Stimulated activated CD8-positive, alpha-beta memory T cell treated with anti-CD3 and anti-CD28 coated beads, Interleukin-15, amount 100 ng/mL, for 24 hours (primary cell): ENCODE measurements around the gene CFAP43.
"Not testable (repeated sequence)": the region's sequence is repeated elsewhere in the genome, so short reads cannot be mapped to it uniquely, and the experiment has no call there.

Experiments used
- DNase-seq: peaks from one replicate; pipeline ENCODE4 v3.0.0-alpha.2; 2020; ENCODE audit warnings: low read depth

The CFAP43 gene

GRCh38 chr10:104218751-104219150 lies 13.4 kb downstream of the CFAP43 start:
- DNase-seq, result no peak

GRCh38 chr10:104216631-104217030 lies 15.5 kb downstream of the CFAP43 start:
- DNase-seq, result no peak

- no peak for DNase-seq
Measured at GRCh38 chr10:104209575-104210198, 22.5 kb downstream of the CFAP43 start.

DNA sequence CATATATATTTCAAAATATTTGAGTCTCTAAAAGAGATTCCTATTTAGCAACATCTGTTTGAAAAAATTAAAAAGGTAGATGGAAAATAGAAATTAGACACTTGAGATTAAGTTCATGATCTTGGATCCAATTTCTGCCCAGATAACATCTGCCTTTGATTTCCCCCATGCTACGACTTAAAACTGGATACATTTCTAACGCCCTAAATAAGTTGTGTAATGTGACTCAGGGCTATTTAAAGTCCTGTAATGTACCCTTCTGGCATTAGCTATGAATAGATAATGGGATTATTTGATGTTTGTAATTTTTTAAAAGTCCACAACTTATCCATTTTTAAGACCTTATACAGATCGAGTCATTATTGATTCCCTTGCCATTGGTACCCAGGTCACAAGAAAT lies 23.4 kb downstream of the CFAP43 start:
- DNase-seq, result no peak

- DNase-seq, result no peak
Measured at GRCh38 chr10:104202231-104202630, 29.9 kb downstream of the CFAP43 start.

- no peak for DNase-seq
Measured at GRCh38 chr10:104201636-104202035, 30.5 kb downstream of the CFAP43 start.

- DNase-seq, result no peak
Measured at GRCh38 chr10:104199567-104199966, 32.6 kb downstream of the CFAP43 start.

DNA sequence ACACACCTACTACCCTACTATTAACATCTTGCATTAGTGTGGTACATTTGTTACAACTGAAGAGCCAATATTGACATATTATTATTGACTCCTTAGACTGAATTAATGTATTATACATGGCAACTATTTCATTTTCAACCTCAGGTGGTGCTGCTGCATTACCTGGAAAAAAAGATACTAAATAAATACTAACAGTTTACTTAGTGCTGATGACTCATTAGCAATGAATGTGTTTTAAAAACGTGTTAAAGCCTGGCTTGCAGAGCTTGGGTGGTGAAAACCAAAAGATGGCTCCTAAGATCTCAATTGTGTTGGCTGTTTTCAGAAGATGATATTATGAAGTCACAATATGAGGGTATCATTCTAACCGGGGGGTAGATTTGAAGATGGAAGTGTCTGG lies 34.8 kb downstream of the CFAP43 start:
- no peak for DNase-seq

- no peak for DNase-seq
Measured at GRCh38 chr10:104195706-104196105, 36.5 kb downstream of the CFAP43 start.

DNA sequence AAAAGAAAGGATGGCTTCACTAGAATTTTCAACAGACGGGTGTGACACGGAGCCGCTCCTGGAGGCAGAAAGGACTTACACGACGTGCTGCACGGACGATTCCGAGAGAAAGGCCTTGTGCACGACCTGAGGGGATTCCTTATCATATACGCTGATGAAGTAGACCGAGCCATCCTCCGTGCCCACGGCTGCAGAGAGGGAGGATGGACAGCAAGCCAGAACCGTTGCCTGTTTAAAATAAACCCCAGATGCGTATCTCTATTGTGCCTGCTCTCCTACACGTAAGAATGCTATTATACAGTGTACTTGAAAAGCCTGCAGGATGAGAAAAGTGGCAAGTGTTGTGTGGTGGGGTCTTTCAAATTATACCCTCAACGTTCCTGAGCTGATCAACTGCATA lies 38.4 kb downstream of the CFAP43 start:
- DNase-seq, result no peak

DNA sequence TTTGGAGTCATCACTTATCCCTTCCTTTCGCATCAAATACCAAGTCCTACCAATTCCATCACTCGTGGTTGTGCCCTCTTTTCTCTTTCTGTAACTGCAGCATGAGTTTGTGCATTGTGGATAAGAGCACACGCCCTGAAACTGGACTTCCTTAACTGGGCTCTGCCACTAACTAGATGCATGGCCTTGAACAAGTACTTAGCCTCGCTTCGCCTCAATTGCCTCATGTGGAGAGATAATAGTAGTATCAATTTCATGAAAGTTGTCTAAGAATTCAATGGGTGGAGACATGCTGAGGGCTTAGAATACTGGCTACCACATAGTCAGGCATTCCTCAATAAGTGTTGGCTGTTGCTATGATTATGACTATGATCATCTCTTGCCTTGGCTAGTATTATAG lies 41.5 kb downstream of the CFAP43 start:
- DNase-seq, result no peak

- no peak for DNase-seq
Measured at GRCh38 chr10:104183682-104184081, 48.5 kb downstream of the CFAP43 start.

DNA sequence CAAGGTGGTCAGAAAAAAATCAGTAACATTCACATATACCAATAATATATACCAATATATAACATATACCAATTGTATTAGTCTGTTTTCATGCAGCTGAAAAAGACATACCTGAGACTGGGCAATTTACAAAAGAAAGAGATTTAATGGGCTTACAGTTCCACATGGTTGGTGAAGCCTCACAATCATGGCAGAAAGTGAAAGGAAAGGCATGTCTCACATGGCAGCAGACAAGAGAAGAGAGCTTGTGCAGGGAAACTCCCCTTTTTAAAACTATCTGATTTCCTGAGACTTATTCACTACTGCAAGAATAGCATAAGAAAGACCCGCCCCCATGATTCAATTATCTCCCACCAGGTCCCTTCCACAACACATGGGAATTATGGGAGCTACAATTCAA lies 58.0 kb downstream of the CFAP43 start:
- not testable (repeated sequence) for DNase-seq

- DNase-seq, result no peak
Measured at GRCh38 chr10:104170610-104171254, 61.4 kb downstream of the CFAP43 start.

DNA sequence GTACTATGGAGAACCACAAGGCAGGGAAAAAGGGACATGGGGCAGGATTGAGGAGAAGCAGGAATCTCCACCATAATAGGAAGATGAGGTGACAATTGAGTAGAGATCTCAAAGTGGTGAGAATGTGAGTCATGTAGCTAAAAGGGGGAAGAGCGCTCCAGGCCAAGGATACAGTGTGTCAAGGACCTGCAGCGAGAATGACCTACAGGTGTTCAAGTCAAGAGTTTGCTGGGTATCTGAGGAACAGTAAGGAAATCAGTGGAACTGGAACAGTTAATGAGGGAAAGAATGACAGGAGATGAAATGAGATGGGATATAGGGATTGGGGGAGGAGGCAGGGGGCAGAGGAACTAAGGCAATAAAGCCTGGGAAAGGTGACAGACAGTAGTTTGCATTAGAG lies 76.6 kb downstream of the CFAP43 start:
- DNase-seq, result no peak

DNA sequence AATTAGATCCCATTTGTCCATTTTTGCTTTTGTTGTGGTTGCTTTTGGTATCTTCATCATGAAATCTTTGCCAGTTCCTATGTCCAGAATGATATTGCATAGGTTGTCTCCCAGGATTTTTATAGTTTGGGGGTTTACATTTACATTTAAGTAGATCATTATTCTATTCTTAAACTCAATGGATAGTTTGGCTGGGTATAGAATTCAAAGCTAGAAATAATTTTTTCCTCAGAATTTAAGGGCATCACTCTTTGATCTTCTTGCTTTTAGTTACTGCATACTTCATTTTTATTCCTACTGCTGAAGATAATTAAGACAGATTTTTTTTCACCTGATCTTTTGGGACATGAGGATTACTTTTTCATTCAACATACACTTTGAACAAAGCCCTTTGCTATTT lies 80.4 kb downstream of the CFAP43 start:
- no peak for DNase-seq

GRCh38 chr10:104150139-104150538 lies 82.0 kb downstream of the CFAP43 start:
- no peak for DNase-seq

GRCh38 chr10:104146882-104147281 lies 85.3 kb downstream of the CFAP43 start:
- no peak for DNase-seq

DNA sequence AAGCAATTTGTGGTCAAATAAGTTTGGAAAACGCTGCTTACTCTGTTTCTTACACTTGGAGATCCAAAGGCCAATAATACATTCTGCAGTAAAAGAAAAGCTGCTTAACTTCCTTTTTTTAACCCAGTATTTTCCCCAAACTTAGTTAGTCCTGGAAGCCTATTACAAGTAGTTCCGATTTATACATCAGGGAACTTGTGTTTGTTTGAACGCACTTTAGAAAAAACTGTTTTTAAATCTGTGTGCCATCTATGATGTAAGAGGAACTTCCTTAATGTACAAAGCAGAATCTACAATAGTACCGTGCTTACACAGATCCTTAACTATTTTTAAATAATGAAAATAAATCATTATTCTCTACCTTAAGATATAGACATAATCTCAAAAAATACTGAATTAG lies 87.2 kb downstream of the CFAP43 start:
- no peak for DNase-seq

- DNase-seq, result no peak
Measured at GRCh38 chr10:104143829-104144228, 88.3 kb downstream of the CFAP43 start.

- no peak for DNase-seq
Measured at GRCh38 chr10:104142081-104142480, 90.1 kb downstream of the CFAP43 start.

GRCh38 chr10:104139221-104139620 lies 92.9 kb downstream of the CFAP43 start:
- DNase-seq, result no peak

GRCh38 chr10:104138131-104138530 lies 94.0 kb downstream of the CFAP43 start:
- no peak for DNase-seq

DNA sequence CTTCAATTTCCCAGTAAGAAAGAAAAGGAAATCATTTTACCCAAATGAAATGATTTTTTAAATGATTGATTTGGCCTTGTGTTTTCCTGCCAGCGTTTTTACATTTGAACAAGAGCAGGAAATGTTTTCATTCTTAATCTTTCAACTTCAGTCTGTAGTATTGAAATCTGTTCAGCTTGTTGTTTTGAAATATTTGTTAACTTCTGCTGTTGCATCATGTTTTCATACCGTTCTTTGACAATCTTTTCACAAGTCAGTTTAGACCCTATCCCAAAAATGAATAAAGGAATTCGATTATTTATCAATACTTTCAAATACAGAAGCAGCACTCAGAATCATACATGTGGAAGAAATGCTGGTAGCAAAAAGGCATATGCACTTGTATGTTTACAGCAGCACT lies 102.1 kb downstream of the CFAP43 start:
- DNase-seq, result no peak
